ENCODE results near the gene TRMU. TPM values are rescaled to one million over a fixed set of nuclear protein-coding genes. Genes with fewer than 3 reads are reported as not detected.

The TRMU gene
- total and polyA plus RNA-seq, 4 donors: 14.3 to 34.4 (median 18.6) TPM

- H3K4me1 ChIP-seq (ENCODE audit: control insufficient read depth in 4 of 4, insufficient read depth in 4 of 4, low read length in 3 of 4): peaks cover 6 to 26% (median 14%) of the 10 kb centered on the region in 4 donors
- WGBS: 98% methylated on average over 3 of the region's 3 CpGs
- no peak for DNase-seq (ENCODE audit: low spot score)
- H3K4me3 ChIP-seq (ENCODE audit: low read depth in 1 of 3, low read length in 3 of 3): no peak overlapping the region
- H3K27ac ChIP-seq (ENCODE audit: low read depth in 1 of 2, low read length in 2 of 2): no peak overlapping the region
- H3K9me3 ChIP-seq (ENCODE audit: control insufficient read depth in 4 of 4, low read length in 3 of 4): no peaks in the 10 kb centered on the region
- peaks cover 23 to 60% (median 44%) of the 10 kb centered on the region in 4 donors for H3K36me3 ChIP-seq (ENCODE audit: control insufficient read depth in 4 of 4, insufficient read depth in 3 of 4, low read depth in 1 of 4, low read length in 3 of 4)
- no peaks in the 10 kb centered on the region for H3K27me3 ChIP-seq (ENCODE audit: control insufficient read depth in 4 of 4, insufficient read depth in 4 of 4, low read length in 3 of 4)
- no peak for TF ChIP-seq CTCF (IDR thresholded peaks at IDR 0.05; ENCODE audit: low read depth, low read length, missing input control)
- no peak for TF ChIP-seq HNF4A (conservative IDR thresholded peaks at IDR 0.05)
- TF ChIP-seq GABPA (IDR thresholded peaks at IDR 0.05 in 1 of 2, conservative IDR thresholded peaks at IDR 0.05 in 1 of 2): no peak
- no peak for TF ChIP-seq EGR1 (IDR thresholded peaks at IDR 0.05; ENCODE audit: low read depth in 2 of 2)
- TF ChIP-seq, protein P1, sequence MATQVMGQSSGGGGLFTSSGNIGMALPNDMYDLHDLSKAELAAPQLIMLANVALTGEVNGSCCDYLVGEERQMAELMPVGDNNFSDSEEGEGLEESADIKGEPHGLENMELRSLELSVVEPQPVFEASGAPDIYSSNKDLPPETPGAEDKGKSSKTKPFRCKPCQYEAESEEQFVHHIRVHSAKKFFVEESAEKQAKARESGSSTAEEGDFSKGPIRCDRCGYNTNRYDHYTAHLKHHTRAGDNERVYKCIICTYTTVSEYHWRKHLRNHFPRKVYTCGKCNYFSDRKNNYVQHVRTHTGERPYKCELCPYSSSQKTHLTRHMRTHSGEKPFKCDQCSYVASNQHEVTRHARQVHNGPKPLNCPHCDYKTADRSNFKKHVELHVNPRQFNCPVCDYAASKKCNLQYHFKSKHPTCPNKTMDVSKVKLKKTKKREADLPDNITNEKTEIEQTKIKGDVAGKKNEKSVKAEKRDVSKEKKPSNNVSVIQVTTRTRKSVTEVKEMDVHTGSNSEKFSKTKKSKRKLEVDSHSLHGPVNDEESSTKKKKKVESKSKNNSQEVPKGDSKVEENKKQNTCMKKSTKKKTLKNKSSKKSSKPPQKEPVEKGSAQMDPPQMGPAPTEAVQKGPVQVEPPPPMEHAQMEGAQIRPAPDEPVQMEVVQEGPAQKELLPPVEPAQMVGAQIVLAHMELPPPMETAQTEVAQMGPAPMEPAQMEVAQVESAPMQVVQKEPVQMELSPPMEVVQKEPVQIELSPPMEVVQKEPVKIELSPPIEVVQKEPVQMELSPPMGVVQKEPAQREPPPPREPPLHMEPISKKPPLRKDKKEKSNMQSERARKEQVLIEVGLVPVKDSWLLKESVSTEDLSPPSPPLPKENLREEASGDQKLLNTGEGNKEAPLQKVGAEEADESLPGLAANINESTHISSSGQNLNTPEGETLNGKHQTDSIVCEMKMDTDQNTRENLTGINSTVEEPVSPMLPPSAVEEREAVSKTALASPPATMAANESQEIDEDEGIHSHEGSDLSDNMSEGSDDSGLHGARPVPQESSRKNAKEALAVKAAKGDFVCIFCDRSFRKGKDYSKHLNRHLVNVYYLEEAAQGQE (IDR thresholded peaks at IDR 0.05): no peak
- TF ChIP-seq YY1 (IDR thresholded peaks at IDR 0.05): no peak
- TF ChIP-seq FOXA1 (IDR thresholded peaks at IDR 0.05): no peak
- TF ChIP-seq TAF1 (conservative IDR thresholded peaks at IDR 0.05): no peak
- TF ChIP-seq, protein P2, sequence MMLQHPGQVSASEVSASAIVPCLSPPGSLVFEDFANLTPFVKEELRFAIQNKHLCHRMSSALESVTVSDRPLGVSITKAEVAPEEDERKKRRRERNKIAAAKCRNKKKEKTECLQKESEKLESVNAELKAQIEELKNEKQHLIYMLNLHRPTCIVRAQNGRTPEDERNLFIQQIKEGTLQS (IDR thresholded peaks at IDR 0.05): no peak
- no peak for TF ChIP-seq HNF4G (IDR thresholded peaks at IDR 0.05)
- no peak for TF ChIP-seq JUND (IDR thresholded peaks at IDR 0.05)
- no peak for TF ChIP-seq NR2F2 (IDR thresholded peaks at IDR 0.05)
- TF ChIP-seq ZBTB33 (IDR thresholded peaks at IDR 0.05): no peak
- no peak for TF ChIP-seq SP1 (IDR thresholded peaks at IDR 0.05)
- TF ChIP-seq FOXA2 (IDR thresholded peaks at IDR 0.05): no peak
- TF ChIP-seq MAX (IDR thresholded peaks at IDR 0.05): no peak
- no peak overlapping the region for H3K9ac ChIP-seq (ENCODE audit: low read depth in 1 of 2, low read length in 2 of 2)
These were observed 43.3 kb upstream of the TRMU start for GRCh38 chr22:46292173-46292572.

DNA sequence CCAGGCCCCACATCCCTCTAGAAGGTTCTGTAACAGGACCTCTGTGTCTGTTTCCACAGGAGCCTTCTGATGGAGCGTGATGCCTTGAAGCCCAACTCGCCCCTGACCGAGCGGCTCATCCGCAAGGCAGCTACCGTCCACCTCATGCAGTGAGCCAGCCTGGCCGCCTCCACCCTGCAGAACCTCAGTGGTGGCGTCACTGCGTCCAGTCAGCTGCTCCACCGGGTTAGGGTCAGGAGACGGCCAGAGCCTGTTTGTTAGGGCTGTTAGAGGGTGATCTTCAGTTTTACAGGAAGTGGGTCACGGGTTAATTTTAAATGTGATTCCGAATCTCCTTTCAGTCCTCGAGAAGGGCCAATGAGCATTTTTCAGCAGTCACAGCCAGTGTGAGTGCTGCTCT is 42.8 kb upstream of the TRMU start:
- Histone ChIP-seq H3K27ac (ENCODE audit: low read depth in 1 of 2, low read length in 2 of 2) (peak overlapping the region in 1 of 2 donors; percentile 26), H3K27me3 (ENCODE audit: control insufficient read depth in 4 of 4, insufficient read depth in 4 of 4, low read length in 3 of 4) (no peaks in the 10 kb centered on the region), H3K36me3 (ENCODE audit: control insufficient read depth in 4 of 4, insufficient read depth in 3 of 4, low read depth in 1 of 4, low read length in 3 of 4) (peaks cover 19 to 55% (median 39%) of the 10 kb centered on the region in 4 donors), H3K9me3 (ENCODE audit: control insufficient read depth in 4 of 4, low read length in 3 of 4) (no peaks in the 10 kb centered on the region), H3K4me1 (ENCODE audit: control insufficient read depth in 4 of 4, insufficient read depth in 4 of 4, low read length in 3 of 4) (peaks cover 7 to 31% (median 18%) of the 10 kb centered on the region in 4 donors), H3K9ac (ENCODE audit: low read depth in 1 of 2, low read length in 2 of 2) (no peak overlapping the region), H3K4me3 (ENCODE audit: low read depth in 1 of 3, low read length in 3 of 3) (no peak overlapping the region)
- 88% methylated on average over 14 of the region's 14 CpGs for WGBS
- no peak for DNase-seq (ENCODE audit: low spot score)
- TF ChIP-seq, protein P1 (IDR thresholded peaks at IDR 0.05): no peak
- TF ChIP-seq SP1 (IDR thresholded peaks at IDR 0.05) (no peak), RXRA (IDR thresholded peaks at IDR 0.05) (no peak), CTCF (IDR thresholded peaks at IDR 0.05; ENCODE audit: low read depth, low read length, missing input control) (no peak), EGR1 (IDR thresholded peaks at IDR 0.05; ENCODE audit: low read depth in 2 of 2) (no peak), RAD21 (IDR thresholded peaks at IDR 0.05) (no peak), GABPA (IDR thresholded peaks at IDR 0.05 in 1 of 2, conservative IDR thresholded peaks at IDR 0.05 in 1 of 2) (no peak), HNF4A (conservative IDR thresholded peaks at IDR 0.05) (no peak)
- TF ChIP-seq, protein P2 (IDR thresholded peaks at IDR 0.05): no peak

Data from liver (tissue), 9 donors.